Spinal cord (tissue), 10 donors: ENCODE results near the gene XXYLT1. TPM values are rescaled to one million over a fixed set of nuclear protein-coding genes. Genes with fewer than 3 reads are reported as not detected.
"Not testable (repeated sequence)": the region's sequence is repeated elsewhere in the genome, so short reads cannot be mapped to it uniquely, and the experiment has no call there.

Experiments
- DNase-seq, 6 donors: peaks; one replicate each; pipeline versions ENCODE4 v3.0.0 to v3.0.0-alpha.2; 2013 to 2015; ENCODE audit warnings: low spot score in 6 of 6, low read depth in 4 of 6
- H3K27ac ChIP-seq: one replicate; pipeline ENCODE4 v1.5.1; 2013; ENCODE audit warnings: low read depth, low read length, control low read depth
- H3K27me3 ChIP-seq: one replicate; pipeline ENCODE4 v1.6.1; 2013; ENCODE audit warnings: low read length; ENCODE audit not compliant: control insufficient read depth, insufficient read depth
- H3K36me3 ChIP-seq: one replicate; pipeline ENCODE4 v1.6.1; 2013; ENCODE audit warnings: low read length; ENCODE audit not compliant: control insufficient read depth, insufficient read depth
- H3K4me1 ChIP-seq: one replicate; pipeline ENCODE4 v1.6.1; 2013; ENCODE audit warnings: low read length; ENCODE audit not compliant: control insufficient read depth, insufficient read depth
- H3K4me3 ChIP-seq: one replicate; pipeline ENCODE4 v1.5.1; 2013; ENCODE audit warnings: low read depth, low read length, control low read depth
- H3K9me3 ChIP-seq: one replicate; pipeline ENCODE4 v1.6.1; 2013; ENCODE audit warnings: low read length; ENCODE audit not compliant: control insufficient read depth, insufficient read depth
- WGBS: methylation state at CpG from one replicate; pipeline ENCODE4 v1.1.5; 2013; ENCODE audit warnings: missing lambda C conversion rate; ENCODE audit not compliant: insufficient coverage; 5-methylcytosine and 5-hydroxymethylcytosine counted together
- polyA plus RNA-seq, 2 donors: library from polyadenylated mRNA; unstranded; fragments of 120-200 nt; gene quantifications; one replicate each; pipeline ENCODE4 v1.2.1, GENCODE V29; 2013; ENCODE audit not compliant: insufficient read length in 2 of 2
- total RNA-seq, 2 donors: library from RNA; depleted of rRNA in 1 of 2; stranded (reverse); fragments of 120-200 nt in 1 of 2; fragments of >200 nt in 1 of 2; gene quantifications; one replicate each; pipeline versions ENCODE4 v1.2.3 to v1.2.4, GENCODE V29; 2013 to 2014
- donor health status: healthy.

Gene XXYLT1
- total and polyA plus RNA-seq, 4 donors: 28.0 to 47.9 (median 37.5) TPM

- DNase-seq, H3K27ac ChIP-seq, H3K9me3 ChIP-seq, H3K4me3 ChIP-seq, H3K4me1 ChIP-seq, H3K27me3 ChIP-seq: not testable (repeated sequence)
- no CpG with 5 or more reads among the region's 5 CpGs for WGBS
- peaks cover 27% of the 10 kb centered on the region for H3K36me3 ChIP-seq
Measured at GRCh38 chr3:195290643-195291042, 19.7 kb upstream of the XXYLT1 start.

GRCh38 chr3:195286115-195286872 is 15.3 kb upstream of the XXYLT1 start:
- Histone ChIP-seq H3K27me3 (no peaks in the 10 kb centered on the region), H3K9me3 (no peaks in the 10 kb centered on the region), H3K27ac (no peak overlapping the region), H3K4me1 (no peaks in the 10 kb centered on the region), H3K4me3 (no peak overlapping the region), H3K36me3 (peaks cover 19% of the 10 kb centered on the region)
- WGBS: 55% methylated on average over 3 of the region's 4 CpGs
- DNase-seq: peak in 1 of 6 donors; percentile 4

- no peaks in the 10 kb centered on the region for H3K9me3 ChIP-seq
- H3K4me1 ChIP-seq: no peaks in the 10 kb centered on the region
- no peak overlapping the region for H3K4me3 ChIP-seq
- no peak for DNase-seq
- H3K27ac ChIP-seq: no peak overlapping the region
- H3K36me3 ChIP-seq: peaks cover 18% of the 10 kb centered on the region
- H3K27me3 ChIP-seq: no peaks in the 10 kb centered on the region
- WGBS: no CpG with 5 or more reads among the region's 3 CpGs
Measured at GRCh38 chr3:195285372-195285771, 14.4 kb upstream of the XXYLT1 start.

- no peaks in the 10 kb centered on the region for H3K4me1 ChIP-seq
- DNase-seq: no peak
- no peak overlapping the region for H3K4me3 ChIP-seq
- no peaks in the 10 kb centered on the region for H3K9me3 ChIP-seq
- 100% methylated on average over 1 of the region's 3 CpGs for WGBS
- H3K27me3 ChIP-seq: no peaks in the 10 kb centered on the region
- peaks cover 14% of the 10 kb centered on the region for H3K36me3 ChIP-seq
- H3K27ac ChIP-seq: no peak overlapping the region
Measured at GRCh38 chr3:195284842-195285241, 13.9 kb upstream of the XXYLT1 start.

- Histone ChIP-seq H3K9me3 (no peaks in the 10 kb centered on the region), H3K36me3 (peaks cover 2% of the 10 kb centered on the region), H3K27ac (no peak overlapping the region), H3K4me1 (no peaks in the 10 kb centered on the region), H3K27me3 (no peaks in the 10 kb centered on the region), H3K4me3 (no peak overlapping the region)
- DNase-seq: no peak
- WGBS: 90% methylated on average over 6 of the region's 8 CpGs
Measured at GRCh38 chr3:195282961-195283360, 12.0 kb upstream of the XXYLT1 start.

- no peak for DNase-seq
- Histone ChIP-seq H3K4me3 (no peak overlapping the region), H3K27ac (no peak overlapping the region), H3K27me3 (no peaks in the 10 kb centered on the region), H3K36me3 (no peaks in the 10 kb centered on the region), H3K9me3 (no peaks in the 10 kb centered on the region), H3K4me1 (peaks cover 16% of the 10 kb centered on the region)
- WGBS: no CpG with 5 or more reads among the region's 1 CpG
Measured at GRCh38 chr3:195274259-195274966, 3.5 kb upstream of the XXYLT1 start.

GRCh38 chr3:195271410-195272243 is 668 bp upstream of the XXYLT1 start:
- peak in 5 of 6 donors; percentile 75 to 95 (median 80) for DNase-seq
- WGBS: 0% methylated on average over 27 of the region's 30 CpGs
- Histone ChIP-seq H3K27me3 (no peaks in the 10 kb centered on the region), H3K36me3 (peaks cover 6% of the 10 kb centered on the region), H3K4me3 (peak overlapping the region; percentile 84), H3K27ac (peak overlapping the region; percentile 95), H3K4me1 (peaks cover 24% of the 10 kb centered on the region), H3K9me3 (no peaks in the 10 kb centered on the region)

GRCh38 chr3:195270079-195270816 is 711 bp downstream of the XXYLT1 start:
- H3K27ac ChIP-seq: peak overlapping the region; percentile 95
- H3K9me3 ChIP-seq: no peaks in the 10 kb centered on the region
- WGBS: under 1% methylated on average over 51 of the region's 52 CpGs
- no peaks in the 10 kb centered on the region for H3K27me3 ChIP-seq
- peaks cover 16% of the 10 kb centered on the region for H3K36me3 ChIP-seq
- peaks cover 24% of the 10 kb centered on the region for H3K4me1 ChIP-seq
- peak in 2 of 6 donors; percentile 67 to 74 for DNase-seq
- H3K4me3 ChIP-seq: peak overlapping the region; percentile 84
